ENCODE data around the gene TFF1.
"Not testable (repeated sequence)": the region's sequence is repeated elsewhere in the genome, so short reads cannot be mapped to it uniquely, and the experiment has no call there.

Gene TFF1

GRCh38 chr21:42366292-42367010 is at the start of gene TFF1:
TFF1 (minus strand) TSS chr21:42366535; CDS start chr21:42366495, 40 bp downstream.
- no peak for DNase-seq (ENCODE audit: low read depth)

GRCh38 chr21:42414928-42415769 is 48.8 kb upstream of the TFF1 start:
- no peak for DNase-seq (ENCODE audit: low read depth)

- no peak for DNase-seq (ENCODE audit: low read depth)
Observed at GRCh38 chr21:42414553-42414927, 48.2 kb upstream of the TFF1 start.

- DNase-seq (ENCODE audit: low read depth), result no peak
Observed at GRCh38 chr21:42414066-42414465, 47.7 kb upstream of the TFF1 start.

DNA sequence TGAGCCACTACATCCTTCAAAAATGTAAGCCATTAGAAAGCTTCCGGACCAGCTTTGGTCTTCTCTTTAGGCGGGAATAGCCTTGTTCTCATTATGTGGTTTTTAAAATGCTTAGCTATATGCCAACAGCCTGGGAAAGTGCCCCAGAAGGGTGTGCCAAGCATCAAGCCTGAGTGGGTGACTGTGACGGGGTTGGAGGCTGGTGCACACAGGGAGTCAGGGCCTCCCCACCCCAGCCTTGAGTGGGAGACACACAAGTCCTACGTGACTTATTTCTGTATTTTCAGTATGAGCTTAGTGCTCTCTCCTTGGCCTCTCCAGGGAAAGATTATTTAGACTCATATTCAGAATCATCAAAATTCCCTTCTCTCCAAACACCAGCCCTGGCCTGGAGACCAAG is 47.2 kb upstream of the TFF1 start:
- DNase-seq (ENCODE audit: low read depth), result no peak

- no peak for DNase-seq (ENCODE audit: low read depth)
Observed at GRCh38 chr21:42413093-42413492, 46.8 kb upstream of the TFF1 start.

DNA sequence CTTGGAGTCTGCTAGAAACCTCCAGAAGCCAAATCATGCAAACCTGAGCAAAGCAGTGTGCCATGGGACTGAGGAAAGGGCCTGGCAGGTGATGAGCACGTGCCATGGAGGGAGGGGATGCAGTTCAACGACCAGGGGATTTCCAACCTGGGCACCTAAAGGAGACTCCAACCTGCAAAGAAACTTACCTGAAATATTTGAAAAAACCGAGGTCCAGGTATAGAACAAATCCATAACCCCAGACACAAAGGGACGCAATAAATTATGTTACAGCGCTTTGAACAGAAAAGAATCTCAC is 46.2 kb upstream of the TFF1 start:
- DNase-seq (ENCODE audit: low read depth), result no peak

- DNase-seq (ENCODE audit: low read depth), result no peak
Observed at GRCh38 chr21:42411891-42412635, 45.7 kb upstream of the TFF1 start.

GRCh38 chr21:42411197-42411869 is 45.0 kb upstream of the TFF1 start:
- no peak for DNase-seq (ENCODE audit: low read depth)

- DNase-seq (ENCODE audit: low read depth), result no peak
Observed at GRCh38 chr21:42409366-42409765, 43.0 kb upstream of the TFF1 start.

- DNase-seq (ENCODE audit: low read depth), result not testable (repeated sequence)
Observed at GRCh38 chr21:42408718-42409117, 42.4 kb upstream of the TFF1 start.

- no peak for DNase-seq (ENCODE audit: low read depth)
Observed at GRCh38 chr21:42407476-42407875, 41.1 kb upstream of the TFF1 start.

DNA sequence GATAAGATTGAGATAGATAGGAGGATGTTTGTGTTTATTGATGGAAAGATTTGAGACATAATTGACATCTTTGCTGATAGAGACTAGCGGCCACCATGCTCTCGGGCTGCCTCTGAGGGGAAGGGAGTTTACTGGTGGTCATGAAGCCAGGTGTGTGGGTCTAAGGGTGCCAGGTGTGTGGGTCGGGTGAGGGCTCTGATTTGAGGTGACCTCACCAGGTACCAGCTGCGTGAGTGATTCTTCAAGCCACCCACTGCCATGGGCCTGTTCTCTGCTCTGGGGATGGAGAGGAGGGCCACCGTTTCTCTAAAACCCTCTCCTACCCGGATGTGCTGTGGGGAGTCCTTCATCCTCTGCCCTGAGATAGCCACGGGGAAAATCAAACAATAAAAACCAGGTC is 40.5 kb upstream of the TFF1 start:
- DNase-seq (ENCODE audit: low read depth), result no peak

DNA sequence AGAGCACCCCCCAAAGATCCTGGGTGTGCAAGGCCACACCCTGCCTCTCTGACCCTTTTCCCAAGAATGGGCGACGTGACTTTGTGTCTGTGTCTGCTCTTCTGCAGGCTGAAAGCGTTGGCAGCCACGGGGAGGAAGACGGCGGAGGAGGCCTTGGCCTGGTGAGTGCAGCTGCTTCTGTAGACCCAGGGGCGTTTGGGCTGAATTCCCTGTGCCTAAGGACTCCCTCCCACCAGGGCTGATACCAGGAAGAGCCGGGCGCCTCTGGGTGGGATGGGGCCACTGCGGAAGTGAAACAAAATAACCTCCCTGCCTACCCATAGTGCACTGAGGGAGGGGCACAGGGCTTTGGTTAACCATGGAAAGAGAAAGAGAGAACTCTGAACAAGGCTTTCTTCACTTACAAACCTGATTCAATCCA is 39.9 kb upstream of the TFF1 start:
- DNase-seq (ENCODE audit: low read depth), result no peak

DNA sequence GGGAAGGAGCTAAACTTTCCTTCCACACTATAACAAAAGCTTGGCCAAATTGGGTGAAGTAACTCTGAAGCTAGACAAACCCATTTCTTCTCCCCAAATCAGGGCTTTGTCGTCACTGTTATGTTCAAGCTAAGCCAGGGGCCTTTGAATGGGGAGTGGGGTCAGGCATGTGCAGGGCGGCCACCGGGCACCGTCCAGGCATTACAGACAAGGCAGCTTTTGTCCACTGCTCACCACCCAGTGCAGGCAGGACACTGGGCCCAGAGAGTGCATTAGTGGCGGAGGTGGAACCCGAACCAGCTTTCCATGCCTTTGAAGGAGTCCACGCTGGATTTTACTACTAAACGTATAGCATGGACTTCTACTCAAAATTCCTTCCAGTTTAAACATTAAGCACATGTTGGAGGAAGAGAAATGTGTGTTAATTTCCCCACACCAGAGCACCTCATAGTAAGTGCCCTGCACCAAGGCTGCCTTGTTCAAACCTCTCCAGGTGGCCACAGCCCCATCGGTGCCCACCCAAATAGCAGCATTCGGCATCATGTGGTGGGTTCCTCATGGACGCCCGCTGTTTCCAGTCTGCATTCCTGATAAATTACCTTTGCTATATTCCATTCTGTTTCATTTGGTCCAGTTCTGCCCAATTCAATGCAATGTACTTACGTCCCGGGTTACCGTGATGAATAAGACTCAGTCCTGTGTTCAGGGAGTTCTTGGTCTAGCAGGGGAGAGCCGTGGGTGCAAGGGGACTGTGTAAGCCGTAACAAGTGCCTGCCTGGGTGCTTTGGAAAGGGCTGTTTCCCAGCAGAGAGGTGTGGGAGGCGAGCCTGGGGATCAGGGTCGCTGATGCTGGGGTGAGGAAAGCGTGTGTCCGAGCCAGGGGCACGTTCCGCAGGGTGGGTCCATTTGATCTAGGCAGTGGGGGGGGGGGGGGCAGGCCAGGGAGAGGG is 39.0 kb upstream of the TFF1 start:
- no peak for DNase-seq (ENCODE audit: low read depth)

GRCh38 chr21:42404539-42404938 is 38.2 kb upstream of the TFF1 start:
- DNase-seq (ENCODE audit: low read depth), result no peak

- no peak for DNase-seq (ENCODE audit: low read depth)
Observed at GRCh38 chr21:42403611-42404231, 37.4 kb upstream of the TFF1 start, which contains the start of gene UBASH3A. UBASH3A (plus strand) TSS chr21:42403902; CDS start chr21:42403946, 44 bp downstream.

- DNase-seq (ENCODE audit: low read depth), result no peak
Observed at GRCh38 chr21:42401820-42402251, 35.5 kb upstream of the TFF1 start.

DNA sequence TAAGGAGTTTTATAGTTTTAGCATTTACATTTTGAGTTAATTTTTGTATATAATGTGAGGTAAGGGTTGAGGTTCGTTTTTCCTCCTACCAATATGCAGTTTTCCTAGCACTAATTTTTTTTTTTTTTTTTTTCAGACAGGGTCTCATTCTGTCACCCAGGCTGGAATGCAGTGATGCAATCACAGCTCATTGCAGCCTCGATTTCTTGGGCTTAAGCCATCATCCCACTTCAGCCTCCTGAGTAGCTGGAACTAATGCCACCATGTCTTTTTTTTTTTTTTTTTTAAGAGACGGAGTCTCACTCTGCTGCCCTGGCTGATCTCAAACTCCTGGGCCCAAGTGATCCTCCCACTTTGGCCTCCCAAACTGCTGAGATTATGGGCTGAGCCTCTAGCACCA is 34.8 kb upstream of the TFF1 start:
- DNase-seq (ENCODE audit: low read depth), result no peak

DNA sequence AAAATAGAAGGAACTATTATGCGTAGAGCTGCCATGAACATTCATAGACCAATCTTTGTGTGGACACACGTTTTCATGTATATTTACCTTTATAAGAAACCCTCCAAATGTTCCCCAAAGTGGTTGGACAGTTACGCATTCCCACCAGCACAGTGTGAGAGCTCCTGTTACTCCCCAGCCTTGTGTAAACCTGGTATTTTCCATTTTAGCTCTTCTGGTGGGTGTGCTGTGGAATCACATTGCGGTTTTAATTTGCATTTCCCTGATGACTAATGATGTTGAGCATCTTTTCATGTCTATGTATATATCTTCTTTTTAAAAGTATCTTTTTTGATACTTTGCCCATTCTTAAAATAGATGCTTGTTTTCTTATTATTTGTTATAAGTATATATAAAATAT is 34.2 kb upstream of the TFF1 start:
- DNase-seq (ENCODE audit: low read depth), result no peak
